Measurements from ENCODE around the gene CLPTM1L.
"Not testable (repeated sequence)": the region's sequence is repeated elsewhere in the genome, so short reads cannot be mapped to it uniquely, and the experiment has no call there.

The CLPTM1L gene

GRCh38 chr5:1282993-1283728 is 61.7 kb downstream of the CLPTM1L start:
- not testable (repeated sequence) for H3K4me3 ChIP-seq (ENCODE audit: low read depth, low read length); DNase-seq (ENCODE audit: low read depth)

- no peak overlapping the region for H3K4me3 ChIP-seq (ENCODE audit: low read depth, low read length)
- no peak for DNase-seq (ENCODE audit: low read depth)
- no peak for TF ChIP-seq CTCF (conservative IDR thresholded peaks at IDR 0.05; ENCODE audit: low read depth, low read length)
These were observed 62.5 kb downstream of the CLPTM1L start for GRCh38 chr5:1282131-1282992.

GRCh38 chr5:1281038-1281882 is 63.6 kb downstream of the CLPTM1L start:
- H3K4me3 ChIP-seq (ENCODE audit: low read depth, low read length) = no peak overlapping the region
- no peak for TF ChIP-seq CTCF (conservative IDR thresholded peaks at IDR 0.05; ENCODE audit: low read depth, low read length)
- no peak for DNase-seq (ENCODE audit: low read depth)

GRCh38 chr5:1280177-1281037 is 64.5 kb downstream of the CLPTM1L start:
- TF ChIP-seq CTCF (conservative IDR thresholded peaks at IDR 0.05; ENCODE audit: low read depth, low read length) = no peak
- no peak overlapping the region for H3K4me3 ChIP-seq (ENCODE audit: low read depth, low read length)
- no peak for DNase-seq (ENCODE audit: low read depth)

GRCh38 chr5:1279443-1280151 is 65.3 kb downstream of the CLPTM1L start:
- no peak for TF ChIP-seq CTCF (conservative IDR thresholded peaks at IDR 0.05; ENCODE audit: low read depth, low read length)
- H3K4me3 ChIP-seq (ENCODE audit: low read depth, low read length) = no peak overlapping the region
- DNase-seq (ENCODE audit: low read depth) = no peak

- no peak overlapping the region for H3K4me3 ChIP-seq (ENCODE audit: low read depth, low read length)
- no peak for TF ChIP-seq CTCF (conservative IDR thresholded peaks at IDR 0.05; ENCODE audit: low read depth, low read length)
- DNase-seq (ENCODE audit: low read depth) = no peak
These were observed 66.0 kb downstream of the CLPTM1L start for GRCh38 chr5:1278656-1279442.
